HG03354 (cell line): ENCODE data around the gene C3orf22.

Source experiments
- ATAC-seq: cut with Tn5 transposase; IDR thresholded peaks from one replicate; pipeline ENCODE4 v1.9.1; 2021; ENCODE audit warnings: mild to moderate bottlenecking; ENCODE audit not compliant: unreplicated experiment, poor library complexity, severe bottlenecking

C3orf22 gene

DNA sequence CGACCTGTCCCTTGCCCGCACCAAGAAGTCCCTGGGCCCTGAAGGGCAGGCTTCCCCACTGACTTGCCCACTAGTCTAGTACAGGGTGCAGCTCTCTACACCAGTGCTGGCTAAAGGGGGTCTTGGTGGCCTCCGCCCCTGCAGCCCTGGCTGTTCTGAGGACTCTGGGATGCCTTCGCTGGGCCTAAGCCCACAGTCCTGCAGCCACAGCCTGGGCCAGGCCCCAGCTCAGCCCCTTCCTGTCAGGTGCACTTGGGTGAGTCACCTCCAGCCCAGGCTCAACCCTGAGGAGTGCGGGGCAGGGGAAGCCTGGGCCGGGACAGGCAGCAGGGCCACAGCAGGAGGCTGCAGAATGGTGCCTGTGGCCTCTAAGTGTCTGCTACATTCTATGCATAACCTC is 971 bp downstream of the C3orf22 start:
- ATAC-seq, result no peak

GRCh38 chr3:126557415-126557745 is 1.4 kb downstream of the C3orf22 start:
- no peak for ATAC-seq

DNA sequence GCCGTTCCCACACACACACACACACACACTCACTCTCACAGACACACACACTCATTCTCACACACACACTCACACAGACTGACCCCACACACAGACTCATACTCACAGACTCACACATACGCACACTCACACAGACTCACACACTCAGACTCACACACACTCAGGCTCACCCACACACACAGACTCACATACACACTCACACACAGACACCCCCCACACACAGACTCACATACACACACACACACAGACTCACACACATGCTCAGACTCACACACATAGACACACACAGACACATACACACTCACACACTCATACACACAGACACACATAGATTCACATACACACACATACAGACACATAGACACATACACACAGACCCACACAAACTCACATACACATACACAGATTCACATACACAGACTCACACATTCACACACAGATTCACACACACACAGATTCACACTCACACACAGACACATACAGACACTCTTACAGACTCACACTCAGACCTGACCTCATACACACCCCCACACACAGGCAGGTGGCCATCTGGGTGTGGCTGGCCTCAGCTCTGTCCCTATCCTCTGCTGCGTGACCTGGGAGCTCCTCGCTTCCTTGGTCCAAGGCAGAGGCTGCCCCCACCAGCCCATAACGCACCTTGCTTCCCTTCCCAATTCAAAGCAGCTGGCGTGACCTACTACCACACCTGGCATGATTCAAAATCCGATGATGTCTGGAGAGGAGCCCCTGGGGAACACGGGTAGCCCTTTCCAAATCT is 1.9 kb downstream of the C3orf22 start:
- no peak for ATAC-seq

DNA sequence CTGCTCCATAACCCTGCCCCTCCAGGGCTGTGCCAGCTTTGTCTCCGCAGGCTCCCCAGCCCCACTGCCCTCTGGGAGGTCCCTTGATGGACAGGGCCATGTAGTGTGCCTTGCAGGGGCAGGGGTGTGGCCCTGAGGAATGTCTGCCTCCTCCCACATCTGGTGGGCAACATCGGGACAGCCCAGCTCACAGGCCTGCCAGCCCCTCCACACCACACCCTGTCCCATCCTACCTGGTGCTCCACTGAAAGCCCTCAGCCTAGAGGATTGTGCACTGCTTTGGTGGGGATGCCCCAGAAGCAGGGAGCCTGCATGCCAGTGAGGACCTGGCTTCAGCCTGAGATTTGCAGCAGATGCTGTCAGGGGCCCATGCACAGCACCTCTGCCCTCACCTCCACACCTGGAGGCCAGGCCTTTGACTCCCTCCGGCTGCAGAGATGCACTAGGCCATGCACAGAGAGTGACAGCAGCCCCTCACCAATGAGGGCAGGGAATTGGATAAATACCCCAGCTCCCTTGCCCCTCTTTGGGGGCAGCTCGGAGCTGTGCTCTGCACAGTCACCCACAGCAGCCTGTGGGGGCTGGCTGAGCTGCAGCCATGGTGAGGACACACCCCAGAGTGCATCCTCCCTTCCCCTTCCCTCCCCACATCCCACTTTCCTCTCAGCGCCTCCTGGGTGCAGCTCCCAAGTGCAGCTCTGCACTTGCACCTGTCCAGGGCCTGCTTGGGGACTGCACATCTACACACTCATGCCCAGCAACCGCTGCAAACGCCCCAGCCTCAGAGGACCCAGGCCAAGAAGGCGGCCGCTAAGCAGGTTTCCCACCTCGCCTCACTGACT is 2.7 kb downstream of the C3orf22 start:
- no peak for ATAC-seq

- ATAC-seq, result no peak
Measured at GRCh38 chr3:126554560-126555525, 3.9 kb downstream of the C3orf22 start.

- ATAC-seq, result no peak
Measured at GRCh38 chr3:126553284-126554084, 5.2 kb downstream of the C3orf22 start.

DNA sequence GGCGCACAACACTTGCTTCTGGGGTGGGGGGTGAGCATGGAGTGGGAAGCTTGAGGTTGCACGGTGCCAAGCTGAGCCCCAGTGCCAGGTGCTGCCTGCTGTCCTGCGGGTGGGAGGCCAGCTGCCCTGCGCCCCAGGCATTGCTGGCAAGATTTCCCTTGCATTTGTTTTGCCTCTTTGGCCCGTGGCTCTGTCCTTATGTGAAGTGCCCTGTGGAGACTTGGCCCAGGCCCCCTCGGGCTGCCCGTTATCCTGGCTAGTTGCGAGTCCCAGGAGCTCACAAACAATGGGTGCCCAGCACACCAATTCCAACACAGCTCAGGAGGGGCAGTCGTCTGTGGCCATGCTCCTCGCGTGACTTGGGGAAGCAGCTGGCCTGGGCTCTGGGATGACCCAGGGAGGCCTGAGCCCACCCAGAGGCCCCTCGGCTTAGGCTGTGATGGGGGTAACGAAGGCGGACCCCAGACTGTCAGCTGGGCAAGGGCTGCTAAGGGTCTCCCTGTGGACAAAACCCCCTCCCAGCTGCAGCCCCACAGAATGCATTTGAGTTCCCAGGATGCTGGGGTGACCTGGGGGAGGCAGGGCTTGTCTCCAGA is 5.9 kb downstream of the C3orf22 start:
- ATAC-seq, result no peak

- ATAC-seq, result no peak
Measured at GRCh38 chr3:126551839-126552687, 6.7 kb downstream of the C3orf22 start.

- ATAC-seq, result no peak
Measured at GRCh38 chr3:126551121-126551838, 7.5 kb downstream of the C3orf22 start.

- ATAC-seq, result no peak
Measured at GRCh38 chr3:126550488-126551051, 8.2 kb downstream of the C3orf22 start.

- ATAC-seq, result no peak
Measured at GRCh38 chr3:126549861-126550487, 8.8 kb downstream of the C3orf22 start.

GRCh38 chr3:126548556-126549466 is 9.9 kb downstream of the C3orf22 start:
- no peak for ATAC-seq

DNA sequence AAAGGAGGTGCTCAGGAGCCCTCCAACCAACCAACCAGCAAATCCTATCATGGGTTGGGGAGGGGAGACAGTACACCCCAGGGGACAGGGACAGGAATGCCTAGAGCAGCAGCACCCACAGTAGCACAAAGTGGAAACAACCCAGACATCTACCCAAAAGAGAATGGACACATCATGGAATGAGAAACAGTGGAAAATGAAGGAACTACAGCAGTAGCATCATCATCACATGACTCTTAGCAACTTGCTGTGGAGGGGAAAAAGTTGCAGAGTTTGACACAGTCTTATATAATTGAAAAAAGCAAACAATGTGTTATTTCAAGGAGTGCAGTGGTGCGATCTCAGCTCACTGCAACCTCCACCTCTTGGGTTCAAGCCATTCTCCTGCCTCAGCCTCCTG is 11.0 kb downstream of the C3orf22 start:
- no peak for ATAC-seq

DNA sequence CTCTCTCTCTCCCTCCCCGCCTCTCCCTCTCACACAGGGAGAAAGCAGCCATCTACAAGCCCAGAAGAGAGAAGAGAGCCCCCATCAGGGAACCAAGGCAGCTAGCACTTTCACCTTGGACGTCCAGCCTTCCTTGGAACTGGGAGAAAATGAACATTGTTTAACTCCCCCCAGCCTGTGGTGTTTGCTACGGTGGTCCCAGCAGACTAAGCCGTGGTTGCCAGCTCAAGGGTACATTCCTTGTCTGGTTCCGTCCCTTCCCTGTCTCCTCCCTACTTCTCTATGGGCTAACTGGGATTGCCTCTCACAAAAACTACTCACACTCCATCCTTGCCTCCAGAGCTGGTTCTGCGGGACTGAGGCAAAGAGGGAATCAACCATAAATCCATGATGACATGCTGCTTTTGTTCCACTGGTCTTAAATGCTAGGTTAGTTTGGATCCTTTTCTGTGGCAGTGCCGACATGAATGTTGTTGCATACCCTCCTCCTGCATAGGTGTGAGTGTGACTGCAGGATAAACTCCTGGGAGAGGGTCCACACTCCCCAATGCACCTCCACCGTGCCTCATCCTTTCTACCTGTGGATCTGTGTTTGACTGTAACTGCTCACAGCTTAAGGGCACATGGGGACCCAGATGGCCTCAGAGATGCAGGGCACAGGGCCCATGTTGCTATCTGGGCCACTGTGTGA is 12.0 kb downstream of the C3orf22 start:
- ATAC-seq, result no peak

DNA sequence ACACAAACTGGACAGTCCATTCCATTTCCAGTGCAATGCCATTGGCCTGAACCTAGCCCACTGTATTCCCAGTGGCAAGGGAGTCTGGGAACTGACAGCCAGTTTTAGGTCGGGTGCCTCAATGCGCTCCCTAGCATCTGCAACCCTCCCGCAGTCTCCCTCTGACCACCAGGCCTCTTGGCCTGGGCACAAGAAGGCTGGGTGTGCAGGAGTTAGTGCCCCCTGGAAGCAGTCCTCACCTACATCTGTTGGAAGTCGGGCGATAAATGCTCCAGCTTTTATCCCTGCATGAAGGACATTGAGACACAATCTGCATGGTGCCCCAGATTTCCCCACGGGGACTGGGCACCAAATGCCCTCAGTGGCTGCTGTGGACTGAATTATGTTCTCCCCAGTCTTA is 12.7 kb downstream of the C3orf22 start:
- no peak for ATAC-seq
